GM19463 (cell line): ENCODE data around the gene NEUROG1.

Experiments used
- ATAC-seq: cut with Tn5 transposase; IDR thresholded peaks from one replicate; pipeline ENCODE4 v1.9.1; 2021; ENCODE audit warnings: mild to moderate bottlenecking, moderate library complexity; ENCODE audit not compliant: unreplicated experiment

Gene NEUROG1

GRCh38 chr5:135535820-135536801, at the start of gene NEUROG1:
TSS of gene NEUROG1 (minus strand) at chr5:135535964. CDS start at chr5:135535690, 274 bp downstream.
- no peak for ATAC-seq

- ATAC-seq = no peak
Measured at GRCh38 chr5:135584918-135585317, 49.2 kb upstream of the NEUROG1 start.

GRCh38 chr5:135584276-135584675, 48.5 kb upstream of the NEUROG1 start:
- ATAC-seq = no peak

GRCh38 chr5:135582099-135582781, 46.5 kb upstream of the NEUROG1 start:
- no peak for ATAC-seq

GRCh38 chr5:135578685-135579341, 43.0 kb upstream of the NEUROG1 start, which contains the start of gene CXCL14:
TSS of gene CXCL14 (minus strand) at chr5:135578991. CDS start at chr5:135578778, 213 bp downstream.
- ATAC-seq = no peak

- ATAC-seq = no peak
Measured at GRCh38 chr5:135578305-135578684, 42.5 kb upstream of the NEUROG1 start.

- no peak for ATAC-seq
Measured at GRCh38 chr5:135577421-135577820, 41.7 kb upstream of the NEUROG1 start.

GRCh38 chr5:135576075-135576599, 40.4 kb upstream of the NEUROG1 start:
- no peak for ATAC-seq

GRCh38 chr5:135574493-135574892, 38.7 kb upstream of the NEUROG1 start:
- no peak for ATAC-seq

GRCh38 chr5:135571902-135572301, 36.1 kb upstream of the NEUROG1 start:
- ATAC-seq = no peak

GRCh38 chr5:135571066-135571609, 35.4 kb upstream of the NEUROG1 start:
- no peak for ATAC-seq

- ATAC-seq = no peak
Measured at GRCh38 chr5:135570453-135570764, 34.6 kb upstream of the NEUROG1 start.

- no peak for ATAC-seq
Measured at GRCh38 chr5:135569755-135570452, 34.1 kb upstream of the NEUROG1 start.

GRCh38 chr5:135568923-135569360, 33.2 kb upstream of the NEUROG1 start:
- no peak for ATAC-seq

GRCh38 chr5:135568246-135568645, 32.5 kb upstream of the NEUROG1 start:
- ATAC-seq = no peak

- ATAC-seq = no peak
Measured at GRCh38 chr5:135567661-135568060, 31.9 kb upstream of the NEUROG1 start.

GRCh38 chr5:135566422-135567400, 30.9 kb upstream of the NEUROG1 start:
- no peak for ATAC-seq

- ATAC-seq = no peak
Measured at GRCh38 chr5:135565725-135566421, 30.1 kb upstream of the NEUROG1 start.
